H9 (cell line): Measurements from ENCODE around the gene LCN2. TPM values are rescaled to one million over a fixed set of nuclear protein-coding genes. Genes with fewer than 3 reads are reported as not detected.

Source experiments
- DNase-seq: peaks from one replicate; pipeline ENCODE4 v3.0.0-alpha.2; 2017
- H2AFZ ChIP-seq: one replicate; pipeline ENCODE4 v1.6.1; 2013; ENCODE audit warnings: mild to moderate bottlenecking, low read length, control low read depth, moderate library complexity
- H2AK5ac ChIP-seq: 2 replicates; pipeline ENCODE4 v1.6.1; 2013; ENCODE audit warnings: low read length, control low read depth, mixed read lengths; ENCODE audit not compliant: insufficient read length
- H2BK120ac ChIP-seq: one replicate; pipeline ENCODE4 v1.6.1; 2013; ENCODE audit warnings: low read depth, mild to moderate bottlenecking, low read length, control low read depth, inconsistent platforms; ENCODE audit not compliant: poor library complexity, severe bottlenecking
- H2BK12ac ChIP-seq: 2 replicates; pipeline ENCODE4 v1.6.1; 2013; ENCODE audit warnings: low read length, control low read depth, mixed read lengths, low read depth; ENCODE audit not compliant: insufficient read length
- H2BK15ac ChIP-seq: 2 replicates; pipeline ENCODE4 v1.6.1; 2013; ENCODE audit warnings: low read depth, low read length, control low read depth
- H2BK20ac ChIP-seq: one replicate; pipeline ENCODE4 v1.6.1; 2013; ENCODE audit warnings: low read depth, mild to moderate bottlenecking, low read length, control low read depth, inconsistent platforms; ENCODE audit not compliant: poor library complexity, severe bottlenecking
- H2BK5ac ChIP-seq: 2 replicates; pipeline ENCODE4 v1.6.1; 2013; ENCODE audit warnings: low read length, control low read depth, mixed read lengths; ENCODE audit not compliant: insufficient read length
- H3K14ac ChIP-seq: 2 replicates; pipeline ENCODE4 v1.6.1; 2013; ENCODE audit warnings: low read length, control low read depth; ENCODE audit not compliant: insufficient read depth
- H3K18ac ChIP-seq: 2 replicates; pipeline ENCODE4 v1.6.1; 2013; ENCODE audit warnings: low read depth, mild to moderate bottlenecking, mixed read lengths, low read length, control low read depth; ENCODE audit not compliant: insufficient read length
- H3K23ac ChIP-seq: 2 replicates; pipeline ENCODE4 v1.6.1; 2013; ENCODE audit warnings: low read length, control low read depth, mixed read lengths, low read depth; ENCODE audit not compliant: insufficient read length
- H3K23me2 ChIP-seq: 2 replicates; pipeline ENCODE4 v1.6.1; 2013; ENCODE audit warnings: low read depth, mild to moderate bottlenecking, mixed read lengths, low read length, control low read depth; ENCODE audit not compliant: insufficient read length, poor library complexity, severe bottlenecking
- H3K27ac ChIP-seq: 2 replicates; pipeline ENCODE4 v1.5.1; 2013; ENCODE audit warnings: low read length, control low read depth, mixed read lengths, low read depth; ENCODE audit not compliant: insufficient read length
- H3K27me3 ChIP-seq: 2 replicates; pipeline ENCODE4 v1.6.1; 2013; ENCODE audit warnings: low read length, control low read depth, inconsistent platforms; ENCODE audit not compliant: insufficient read depth
- H3K4ac ChIP-seq: 2 replicates; pipeline ENCODE4 v1.6.1; 2013; ENCODE audit warnings: low read depth, mild to moderate bottlenecking, control low read depth, inconsistent platforms, low read length, moderate library complexity
- H3K4me1 ChIP-seq: 2 replicates; pipeline ENCODE4 v1.6.1; 2013; ENCODE audit warnings: low read length, control low read depth, inconsistent platforms; ENCODE audit not compliant: insufficient read depth
- H3K4me2 ChIP-seq: 2 replicates; pipeline ENCODE4 v1.6.1; 2013; ENCODE audit warnings: low read length, control low read depth, mixed read lengths; ENCODE audit not compliant: insufficient read length, insufficient read depth
- H3K56ac ChIP-seq: 2 replicates; pipeline ENCODE4 v1.6.1; 2013; ENCODE audit warnings: low read depth, mild to moderate bottlenecking, mixed read lengths, low read length, control low read depth; ENCODE audit not compliant: insufficient read length
- H3K79me1 ChIP-seq: 2 replicates; pipeline ENCODE4 v1.6.1; 2013; ENCODE audit warnings: low read depth, mild to moderate bottlenecking, moderate library complexity, low read length, control low read depth, inconsistent platforms; ENCODE audit not compliant: insufficient read depth, poor library complexity, severe bottlenecking
- H3K79me2 ChIP-seq: 2 replicates; pipeline ENCODE4 v1.6.1; 2013; ENCODE audit warnings: low read length, control low read depth, inconsistent platforms; ENCODE audit not compliant: insufficient read depth
- H3K9ac ChIP-seq: 2 replicates; pipeline ENCODE4 v1.6.1; 2013; ENCODE audit warnings: low read length, control low read depth, mixed read lengths; ENCODE audit not compliant: insufficient read length; ENCODE audit errors: extremely low read depth
- H3K9me3 ChIP-seq: one replicate; pipeline ENCODE4 v1.6.1; 2013; ENCODE audit warnings: low read depth, low read length, inconsistent platforms; ENCODE audit not compliant: control insufficient read depth
- H3T11ph ChIP-seq: one replicate; pipeline ENCODE4 v1.6.1; 2013; ENCODE audit warnings: mild to moderate bottlenecking, low read length, control low read depth, inconsistent platforms
- H4K20me1 ChIP-seq: one replicate; pipeline ENCODE4 v1.6.1; 2013; ENCODE audit not compliant: control insufficient read depth, insufficient read length, insufficient read depth
- H4K5ac ChIP-seq: 2 replicates; pipeline ENCODE4 v1.6.1; 2013; ENCODE audit warnings: low read depth, mild to moderate bottlenecking, mixed read lengths, low read length, control low read depth; ENCODE audit not compliant: insufficient read length
- H4K8ac ChIP-seq: replicated peaks from 2 replicates; pipeline ENCODE4 v1.6.1; 2013; ENCODE audit warnings: low read length, control low read depth, mixed read lengths, low read depth; ENCODE audit not compliant: insufficient read length
- H4K91ac ChIP-seq: 2 replicates; pipeline ENCODE4 v1.6.1; 2013; ENCODE audit warnings: low read depth, mild to moderate bottlenecking, moderate library complexity, mixed read lengths, low read length, control low read depth; ENCODE audit not compliant: insufficient read length
- H3K27ac Mint-ChIP-seq, 3 experiments: 2 replicates in 2 of 3; 3 replicates in 1 of 3; pipeline ENCODE4 v1.8.0; 2020 to 2021; ENCODE audit warnings: mixed read lengths in 3 of 3, mild to moderate bottlenecking in 1 of 3, moderate library complexity in 1 of 3
- H3K27me3 Mint-ChIP-seq: 2 replicates; pipeline ENCODE4 v1.8.0; 2021; ENCODE audit warnings: low read depth, mild to moderate bottlenecking, moderate library complexity, mixed read lengths
- H3K36me3 Mint-ChIP-seq, 3 experiments: 2 replicates in 2 of 3; 3 replicates in 1 of 3; pipeline ENCODE4 v1.8.0; 2020 to 2021; ENCODE audit warnings: low read depth in 3 of 3, mixed read lengths in 3 of 3; ENCODE audit not compliant: insufficient read depth in 1 of 3
- H3K4me1 Mint-ChIP-seq, 2 experiments: 2 replicates each; pipeline ENCODE4 v1.8.0; 2020; ENCODE audit warnings: mixed read lengths in 2 of 2
- H3K4me3 Mint-ChIP-seq, 2 experiments: 2 replicates in 1 of 2; 3 replicates in 1 of 2; pipeline ENCODE4 v1.8.0; 2020 to 2021; ENCODE audit warnings: mild to moderate bottlenecking in 2 of 2, mixed read lengths in 2 of 2, moderate library complexity in 1 of 2
- H3K9me3 Mint-ChIP-seq, 2 experiments: 2 replicates in 1 of 2; 3 replicates in 1 of 2; pipeline ENCODE4 v1.8.0; 2020; ENCODE audit warnings: mild to moderate bottlenecking in 2 of 2, mixed read lengths in 2 of 2, moderate library complexity in 1 of 2
- WGBS: extraction: QIAGEN DNeasy Blood & Tissue Kit; methylation state at CpG from one replicate; pipeline ENCODE4 v1.1.7; 2013; ENCODE audit warnings: missing lambda C conversion rate, low lambda C conversion rate, mixed read lengths; ENCODE audit not compliant: insufficient read length; ENCODE audit errors: extremely low coverage; 5-methylcytosine and 5-hydroxymethylcytosine counted together
- total RNA-seq: library from RNA; stranded (reverse); gene quantifications from 2 replicates; pipeline ENCODE4 v1.2.1, GENCODE V29; 2021
- TF ChIP-seq, protein P1 (sequence below): fragments of 200-600 bp; sonication (generic); conservative IDR thresholded peaks from 3 replicates; pipeline ENCODE4 v1.8.0; 2021; ENCODE audit warnings: antibody characterized with exemption, mild to moderate bottlenecking

LCN2 gene
- total RNA-seq, 1 experiment from 2014 or later: not detected

DNA sequence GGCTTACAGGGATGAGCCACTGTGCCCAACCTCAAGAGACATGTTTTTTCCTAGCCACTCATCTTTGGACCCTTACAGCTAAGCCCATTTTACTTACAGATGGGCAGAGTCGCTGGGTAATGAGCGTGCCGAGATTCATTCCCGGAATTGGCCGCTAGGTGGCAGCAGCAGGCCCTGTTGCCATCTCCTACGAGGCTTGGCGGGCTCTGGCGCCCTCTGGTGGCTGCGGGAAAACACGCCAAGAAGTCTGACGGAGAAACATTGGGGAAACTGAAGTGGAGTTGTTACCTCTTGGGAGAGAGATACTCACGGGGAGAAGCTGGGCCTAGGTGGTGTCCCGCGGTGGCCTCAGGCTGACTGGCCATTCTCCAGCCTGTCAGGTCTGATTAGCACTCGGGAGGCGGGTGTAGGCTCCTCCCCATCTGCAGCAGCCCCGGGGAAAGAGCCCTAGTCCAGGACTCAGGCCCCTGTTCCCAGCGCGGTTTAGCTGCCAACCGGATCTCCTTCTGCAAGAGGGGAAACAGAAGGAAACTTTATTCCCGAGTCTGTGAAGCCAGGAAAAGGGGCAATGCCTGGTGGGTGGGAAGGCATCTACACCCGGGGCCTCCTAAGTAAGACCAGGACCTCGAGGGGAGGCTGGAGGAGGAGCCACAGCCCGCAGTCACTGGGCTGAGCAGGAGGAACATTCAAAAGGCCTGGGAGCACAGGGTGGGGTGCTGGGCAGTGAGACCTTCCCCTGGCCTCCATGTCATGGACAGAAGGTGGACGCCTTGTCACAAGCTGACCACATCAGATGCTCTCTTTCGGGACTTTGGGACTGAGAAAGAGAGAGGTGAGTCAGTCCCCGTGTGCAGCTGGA lies 31.4 kb upstream of the LCN2 start:
- no peak overlapping the region for H3K4ac ChIP-seq
- H3K27ac ChIP-seq: no peak overlapping the region
- H4K5ac ChIP-seq: no peak overlapping the region
- H3K9ac ChIP-seq: no peak overlapping the region
- H3K36me3 Mint-ChIP-seq: peaks cover 12 to 52% (median 19%) of the 10 kb centered on the region in 3 experiments; a peak in 6 of 7 replicates
- no peak overlapping the region for H3K18ac ChIP-seq
- H3K27me3 Mint-ChIP-seq: no peaks in the 10 kb centered on the region
- no peak overlapping the region for H2BK15ac ChIP-seq
- no peak overlapping the region for H3K56ac ChIP-seq
- H3K4me1 Mint-ChIP-seq: peaks cover 8 to 11% of the 10 kb centered on the region in 2 experiments; a peak in 3 of 4 replicates
- H2BK120ac ChIP-seq: no peak overlapping the region
- H3K4me3 Mint-ChIP-seq: peak overlapping the region in 1 of 2 experiments; percentile 65; a peak in 3 of 5 replicates
- no peak overlapping the region for H3T11ph ChIP-seq
- no peaks in the 10 kb centered on the region for H3K9me3 ChIP-seq
- no peak overlapping the region for H4K8ac ChIP-seq
- no CpG with 5 or more reads among the region's 27 CpGs for WGBS
- no peak overlapping the region for H2AFZ ChIP-seq
- TF ChIP-seq, protein P1, sequence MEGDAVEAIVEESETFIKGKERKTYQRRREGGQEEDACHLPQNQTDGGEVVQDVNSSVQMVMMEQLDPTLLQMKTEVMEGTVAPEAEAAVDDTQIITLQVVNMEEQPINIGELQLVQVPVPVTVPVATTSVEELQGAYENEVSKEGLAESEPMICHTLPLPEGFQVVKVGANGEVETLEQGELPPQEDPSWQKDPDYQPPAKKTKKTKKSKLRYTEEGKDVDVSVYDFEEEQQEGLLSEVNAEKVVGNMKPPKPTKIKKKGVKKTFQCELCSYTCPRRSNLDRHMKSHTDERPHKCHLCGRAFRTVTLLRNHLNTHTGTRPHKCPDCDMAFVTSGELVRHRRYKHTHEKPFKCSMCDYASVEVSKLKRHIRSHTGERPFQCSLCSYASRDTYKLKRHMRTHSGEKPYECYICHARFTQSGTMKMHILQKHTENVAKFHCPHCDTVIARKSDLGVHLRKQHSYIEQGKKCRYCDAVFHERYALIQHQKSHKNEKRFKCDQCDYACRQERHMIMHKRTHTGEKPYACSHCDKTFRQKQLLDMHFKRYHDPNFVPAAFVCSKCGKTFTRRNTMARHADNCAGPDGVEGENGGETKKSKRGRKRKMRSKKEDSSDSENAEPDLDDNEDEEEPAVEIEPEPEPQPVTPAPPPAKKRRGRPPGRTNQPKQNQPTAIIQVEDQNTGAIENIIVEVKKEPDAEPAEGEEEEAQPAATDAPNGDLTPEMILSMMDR: peak; percentile 100
- H4K91ac ChIP-seq: no peak overlapping the region
- no peak overlapping the region for H2BK20ac ChIP-seq
- no peaks in the 10 kb centered on the region for H3K27me3 ChIP-seq
- no peak overlapping the region for H3K23ac ChIP-seq
- H3K9me3 Mint-ChIP-seq: peaks cover 0 to 3% of the 10 kb centered on the region in 2 experiments; a peak in 1 of 5 replicates
- peak overlapping the region; percentile 3 for H3K4me2 ChIP-seq
- no peak overlapping the region for H2BK12ac ChIP-seq
- no peaks in the 10 kb centered on the region for H3K79me1 ChIP-seq
- no peaks in the 10 kb centered on the region for H3K23me2 ChIP-seq
- DNase-seq: peak; percentile 96
- no peak overlapping the region for H3K14ac ChIP-seq
- no peak overlapping the region for H2AK5ac ChIP-seq
- H2BK5ac ChIP-seq: no peak overlapping the region
- peak overlapping the region in 2 of 3 experiments; percentile 39 to 90; a peak in 4 of 7 replicates for H3K27ac Mint-ChIP-seq
- no peaks in the 10 kb centered on the region for H4K20me1 ChIP-seq
- H3K4me1 ChIP-seq: no peaks in the 10 kb centered on the region
- no peaks in the 10 kb centered on the region for H3K79me2 ChIP-seq
